HG02840 (cell line): ENCODE data around the gene ZBTB7C.

Experiments
- ATAC-seq: cut with Tn5 transposase; IDR thresholded peaks from one replicate; pipeline ENCODE4 v1.9.1; 2021; ENCODE audit warnings: mild to moderate bottlenecking, moderate library complexity, moderate number of reproducible peaks; ENCODE audit not compliant: unreplicated experiment, low FRiP score

ZBTB7C gene

DNA sequence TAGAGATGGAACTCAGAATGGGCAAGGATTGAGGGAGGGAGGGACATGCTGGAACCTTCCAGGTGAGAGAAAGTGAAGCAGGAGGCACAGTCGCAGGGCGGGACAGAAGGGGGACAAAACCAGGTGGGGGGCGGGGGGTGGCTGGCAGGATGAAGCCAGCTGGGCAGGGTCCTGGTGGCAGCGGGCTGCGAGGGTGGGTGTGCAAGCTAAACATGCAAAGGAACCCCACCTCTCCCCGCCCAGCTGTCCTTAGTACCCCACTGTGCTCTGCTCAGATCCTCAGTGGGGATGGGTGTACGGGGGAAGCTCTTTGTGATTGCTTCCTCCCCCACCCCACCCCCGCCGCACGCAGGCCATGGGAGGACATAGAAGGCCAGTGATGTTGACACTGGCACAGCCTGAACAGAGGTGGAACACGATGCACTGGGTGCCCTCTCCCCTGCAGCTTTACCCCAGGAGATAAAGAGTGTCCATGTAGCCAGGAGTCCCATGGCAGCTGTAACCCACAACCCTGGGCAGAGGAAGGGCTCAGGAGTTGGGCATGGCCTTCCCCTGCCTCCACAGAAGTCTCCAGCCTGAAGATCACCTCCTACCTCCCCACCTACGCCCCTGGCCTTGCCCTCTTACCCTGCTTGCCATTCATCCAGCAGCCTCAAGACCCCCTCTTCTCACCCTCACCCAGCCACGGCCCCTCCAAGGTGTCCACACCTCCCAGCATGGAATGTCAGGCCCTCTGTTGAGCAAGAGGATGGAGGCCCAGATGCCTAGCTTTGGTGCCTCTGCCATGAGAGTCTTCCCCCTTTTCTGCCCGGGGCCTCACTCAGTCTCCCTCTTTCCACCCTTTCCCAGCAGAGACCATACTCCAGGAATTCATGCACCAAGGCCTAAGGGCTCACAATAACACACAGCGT is 206.6 kb downstream of the ZBTB7C start:
- no peak for ATAC-seq

DNA sequence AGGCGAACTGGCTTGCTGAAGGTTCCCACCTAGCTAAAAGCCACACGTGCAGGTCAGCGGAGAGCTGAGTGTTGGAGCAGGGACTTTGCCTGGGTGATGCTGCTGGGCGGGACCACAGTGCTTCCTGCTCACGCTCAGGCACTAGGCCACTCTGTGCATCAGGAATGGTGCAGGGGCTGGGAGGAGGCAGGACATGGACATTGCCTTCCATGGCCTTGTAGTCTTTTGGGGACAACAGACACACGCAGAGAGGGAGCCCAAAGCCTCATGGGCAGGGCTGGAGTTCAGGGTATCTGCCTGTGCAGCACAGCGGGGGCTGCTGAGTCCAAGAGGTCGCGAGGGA is 207.2 kb downstream of the ZBTB7C start:
- ATAC-seq: no peak

- ATAC-seq: no peak
Observed at GRCh38 chr18:48201337-48202005, 207.7 kb downstream of the ZBTB7C start.

GRCh38 chr18:48200631-48201336 is 208.4 kb downstream of the ZBTB7C start:
- ATAC-seq: no peak

DNA sequence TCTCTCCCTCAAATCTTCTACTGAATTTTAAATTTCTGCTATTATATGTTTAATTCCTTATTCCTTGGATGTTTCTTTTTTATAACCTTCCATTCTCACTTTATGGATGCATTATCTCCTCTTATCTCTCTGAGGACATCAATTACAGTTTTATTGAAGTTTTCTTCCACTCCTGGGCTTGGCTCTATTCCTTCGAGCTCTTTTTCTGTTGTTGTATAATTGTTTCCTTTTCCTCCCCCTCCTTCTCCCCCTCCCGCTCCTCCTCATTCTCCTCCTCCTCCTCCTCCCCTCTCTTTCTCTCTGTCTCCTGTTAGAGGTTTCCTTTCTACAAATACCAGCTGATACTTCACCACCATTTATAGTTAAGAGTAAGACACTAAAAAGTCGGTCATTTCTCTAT is 209.8 kb downstream of the ZBTB7C start:
- no peak for ATAC-seq

DNA sequence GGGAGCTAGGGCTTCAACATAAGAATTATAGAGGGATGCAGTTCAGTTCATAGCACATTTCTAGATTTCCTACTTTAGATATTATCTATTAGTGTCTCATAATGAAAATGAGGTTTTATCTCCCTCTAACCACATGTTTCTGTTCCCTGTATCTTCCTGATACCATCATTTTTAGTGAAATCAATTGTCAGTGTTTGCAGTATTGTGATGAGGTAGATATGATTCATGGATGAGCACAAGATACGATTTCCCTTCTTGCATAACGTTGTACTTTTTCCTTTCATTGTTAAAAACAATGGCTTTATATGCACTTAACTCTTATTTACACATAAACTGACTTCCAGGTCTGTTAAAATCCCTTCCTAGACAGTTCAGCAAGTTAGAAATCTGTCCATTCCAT is 211.4 kb downstream of the ZBTB7C start:
- ATAC-seq: no peak

DNA sequence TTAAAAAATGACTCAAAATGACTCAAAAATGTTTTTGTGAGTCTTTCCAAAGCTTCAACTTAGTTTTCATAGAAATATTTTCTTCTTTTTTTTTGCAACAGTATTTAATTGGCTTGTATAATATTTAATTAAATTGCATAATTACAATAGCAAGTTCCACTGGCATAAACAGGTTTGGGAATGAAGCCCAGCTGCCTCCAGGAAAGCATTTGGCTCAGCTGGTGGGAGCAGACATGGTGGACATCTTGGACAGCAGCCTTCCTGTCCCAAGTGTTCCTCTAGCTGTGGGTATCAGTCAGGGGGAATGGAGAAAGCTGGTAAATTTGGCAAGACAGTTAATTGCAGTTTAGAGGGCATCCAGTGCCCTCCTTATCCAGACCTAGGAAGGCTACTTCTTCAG is 213.4 kb downstream of the ZBTB7C start:
- ATAC-seq: no peak

DNA sequence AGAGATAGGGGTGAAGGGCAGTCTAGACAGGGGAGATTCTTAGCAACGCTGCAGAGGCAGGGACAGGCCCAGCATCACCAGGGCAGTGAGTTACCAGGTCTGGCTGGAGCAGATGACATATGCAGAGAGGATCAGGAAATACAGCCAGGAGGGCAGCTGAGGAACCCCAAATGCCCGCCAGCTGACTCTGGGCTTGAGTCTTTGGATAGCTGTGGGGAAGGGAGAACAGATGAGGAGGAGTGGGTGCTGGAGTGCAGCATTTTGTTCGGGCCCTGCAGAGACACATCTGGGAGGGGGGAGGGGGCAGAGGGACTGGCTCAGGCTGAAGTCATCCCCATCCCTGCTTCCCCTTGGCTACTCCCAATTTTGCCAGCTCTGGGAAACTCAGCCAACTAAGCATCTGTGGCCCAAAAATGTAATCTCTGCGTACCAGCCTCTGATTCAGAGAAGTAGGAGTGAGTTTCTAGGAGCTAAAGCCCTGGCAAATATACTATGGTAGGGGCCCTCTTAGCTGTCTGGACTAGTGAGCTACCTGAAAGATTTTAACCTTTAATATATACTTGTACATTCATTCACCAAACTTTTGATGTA is 214.5 kb downstream of the ZBTB7C start:
- ATAC-seq: no peak

DNA sequence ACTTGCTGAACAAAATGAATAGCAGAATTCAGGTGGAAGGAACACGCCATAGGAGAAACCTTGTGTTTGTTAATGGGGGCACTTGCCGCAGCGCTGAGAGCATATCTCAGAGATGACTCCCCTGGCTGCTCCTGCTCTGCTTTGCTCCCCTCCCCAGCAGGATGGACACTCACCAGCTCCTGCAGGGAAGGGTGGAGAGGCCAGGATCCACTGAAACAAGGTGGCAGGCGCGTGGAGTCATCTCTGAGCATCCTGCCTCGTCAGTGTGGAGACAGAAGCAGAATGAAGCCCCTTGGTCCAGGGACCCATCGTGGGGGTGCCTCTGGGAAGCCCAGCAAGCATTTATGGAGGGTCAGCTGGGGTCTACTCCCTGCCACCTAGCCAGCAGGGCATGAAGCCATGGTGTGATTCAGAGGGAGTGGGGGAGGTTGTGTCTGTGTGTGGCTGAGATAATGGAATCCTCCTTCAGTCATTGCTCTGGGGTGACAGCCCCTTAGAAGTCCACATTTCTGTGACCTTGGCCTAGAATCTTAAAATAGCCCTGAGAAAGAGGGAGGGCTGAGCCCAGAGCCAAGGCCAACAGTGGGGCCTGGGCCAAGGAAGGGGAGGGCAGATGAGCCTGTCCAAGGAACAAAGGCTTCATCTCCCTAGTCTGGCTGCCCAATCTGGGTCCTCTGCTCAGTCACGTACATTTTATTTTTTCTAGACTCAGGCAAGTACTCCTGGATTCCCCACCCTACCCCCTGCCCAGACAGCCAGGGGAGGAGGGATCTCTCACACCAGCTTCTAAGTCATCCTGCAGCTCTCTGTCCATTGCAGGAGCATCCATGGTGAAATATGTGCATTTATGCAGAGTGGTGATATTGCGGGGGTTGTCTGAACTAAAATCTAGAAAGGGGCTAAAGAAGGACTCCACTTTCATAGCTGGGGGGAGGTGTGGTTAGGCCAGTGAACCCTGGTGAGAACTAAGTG is 215.4 kb downstream of the ZBTB7C start:
- no peak for ATAC-seq

- ATAC-seq: no peak
Observed at GRCh38 chr18:48192542-48192941, 216.6 kb downstream of the ZBTB7C start.

- ATAC-seq: no peak
Observed at GRCh38 chr18:48191494-48191893, 217.7 kb downstream of the ZBTB7C start.

GRCh38 chr18:48190994-48191393 is 218.2 kb downstream of the ZBTB7C start:
- ATAC-seq: no peak

DNA sequence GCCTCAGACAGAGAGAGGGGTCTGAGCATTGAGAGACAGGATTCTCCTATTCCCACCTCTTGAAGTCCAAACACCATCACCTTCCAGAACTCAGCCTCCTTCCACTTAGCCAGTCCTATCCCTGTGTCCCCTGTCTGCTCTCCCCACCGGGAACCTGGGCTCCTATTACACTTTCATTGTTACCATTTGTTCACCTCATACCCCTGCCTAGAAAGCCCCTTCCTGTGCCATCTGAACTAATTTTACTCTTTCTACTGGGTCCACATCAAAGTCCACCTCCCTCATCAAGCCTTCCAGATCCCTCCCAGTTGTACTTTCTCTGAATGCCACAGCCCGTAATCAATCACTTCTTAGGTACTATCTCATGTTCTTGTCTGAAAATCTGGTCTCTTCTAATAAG is 220.6 kb downstream of the ZBTB7C start:
- no peak for ATAC-seq

- no peak for ATAC-seq
Observed at GRCh38 chr18:48186861-48187260, 222.3 kb downstream of the ZBTB7C start.

GRCh38 chr18:48186131-48186766 is 222.9 kb downstream of the ZBTB7C start:
- no peak for ATAC-seq

DNA sequence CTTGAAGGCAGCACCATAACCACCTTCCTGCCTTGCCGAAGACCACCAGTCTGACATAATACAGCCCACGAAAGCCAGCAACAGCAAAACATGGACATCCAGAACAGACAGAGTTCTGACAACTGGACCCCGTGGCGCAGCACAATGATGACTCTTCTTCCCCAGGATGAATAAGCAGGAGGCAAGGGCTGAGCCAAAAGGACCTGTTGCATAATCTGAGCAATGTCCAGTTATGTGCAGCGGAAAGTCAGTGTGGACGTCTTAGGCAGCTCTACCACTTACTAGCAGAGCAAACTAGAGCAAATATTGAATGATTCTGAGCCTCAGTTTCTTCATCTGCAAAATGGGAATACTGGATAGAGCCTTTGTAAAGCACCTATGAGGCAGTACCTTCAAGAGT is 225.1 kb downstream of the ZBTB7C start:
- no peak for ATAC-seq

DNA sequence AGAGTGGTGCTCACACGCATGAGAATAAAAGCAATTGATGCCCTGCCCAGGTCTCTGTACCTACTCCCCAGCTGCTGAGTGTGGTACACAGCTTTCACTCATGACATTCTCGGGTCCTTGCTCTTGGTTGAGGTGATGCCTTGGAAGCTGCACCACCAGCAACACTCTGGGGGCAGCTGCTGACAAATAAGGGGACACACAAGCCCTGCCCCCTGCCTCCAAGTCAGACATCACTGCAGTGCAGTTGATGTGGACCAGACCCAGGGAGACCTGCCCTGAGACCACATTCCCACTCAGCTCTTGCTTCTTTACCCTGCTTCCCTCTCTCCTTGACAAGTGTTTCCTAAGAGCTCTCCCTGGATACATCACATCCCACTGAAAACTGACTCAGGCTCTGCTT is 225.6 kb downstream of the ZBTB7C start:
- ATAC-seq: no peak

DNA sequence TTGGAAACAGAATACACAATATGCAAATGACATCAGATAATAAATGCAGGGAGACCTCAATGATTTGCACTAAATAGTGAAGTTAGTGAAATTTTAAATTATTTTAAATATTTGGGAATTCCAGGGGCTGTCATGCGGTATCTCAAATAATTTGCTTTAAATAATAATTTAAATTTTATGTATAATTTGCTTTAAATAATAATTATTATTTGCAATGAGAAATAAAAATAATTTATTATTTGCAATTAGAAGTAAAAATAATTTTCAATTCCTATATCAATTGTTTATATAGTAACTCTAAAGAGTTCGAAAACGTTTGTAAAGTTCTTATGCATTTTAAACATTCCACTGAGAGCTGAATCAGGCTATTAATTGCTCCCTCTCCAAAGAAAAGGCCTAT is 226.4 kb downstream of the ZBTB7C start:
- ATAC-seq: no peak

DNA sequence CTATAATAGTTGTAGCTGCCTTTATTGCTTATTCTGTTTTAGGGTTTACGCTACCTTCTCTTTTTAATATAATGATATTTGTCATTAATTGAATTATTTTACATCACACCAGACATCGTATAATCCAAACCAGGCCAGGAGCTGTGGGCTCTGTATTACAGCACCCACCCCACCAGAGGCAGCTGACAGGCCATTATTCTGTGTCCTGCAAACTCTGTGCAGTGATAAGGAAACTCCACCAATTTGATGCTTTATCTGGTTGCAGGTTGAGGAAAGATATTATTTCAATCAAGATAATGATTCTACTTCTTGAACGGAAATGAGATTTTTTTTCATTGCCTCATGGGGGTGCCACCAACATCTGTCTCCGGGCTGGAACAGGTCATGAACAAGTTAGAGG is 227.3 kb downstream of the ZBTB7C start:
- no peak for ATAC-seq
